Measurements from ENCODE around the gene CCSAP. TPM values are rescaled to one million over a fixed set of nuclear protein-coding genes. Genes with fewer than 3 reads are reported as not detected.

CCSAP gene
- total and polyA plus RNA-seq, 7 experiments from 2014 or later = 1.1 to 13.9 (median 12.6) TPM

DNA sequence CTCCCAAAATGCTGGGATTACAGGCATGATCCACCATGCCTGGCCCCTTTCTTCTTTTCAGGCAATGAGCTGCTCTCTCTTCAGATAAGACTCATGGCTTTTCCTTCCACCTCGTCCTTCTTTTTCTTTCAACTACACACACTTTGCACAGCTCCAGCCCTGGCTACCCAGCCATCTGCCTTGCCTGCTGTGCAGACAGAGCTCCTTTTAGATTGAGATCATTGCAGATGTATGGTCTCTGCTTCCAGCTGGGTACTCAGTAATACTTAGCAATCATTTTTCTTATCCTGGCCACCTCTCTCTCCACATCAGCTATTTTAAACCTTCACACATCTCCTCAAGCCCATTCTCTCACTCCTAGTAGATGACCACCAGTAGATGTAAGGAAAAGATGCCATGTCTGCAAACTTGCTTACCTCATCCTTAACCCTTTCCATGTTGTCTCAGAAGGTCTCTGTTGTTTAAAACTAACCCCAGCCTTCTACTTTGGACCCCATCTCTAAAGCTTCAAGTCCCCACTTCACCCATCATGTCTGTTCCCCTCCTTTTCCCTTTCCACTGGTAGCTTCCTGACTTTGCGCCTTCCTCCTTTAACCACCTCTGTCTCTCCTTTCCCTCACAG, 64.6 kb downstream of the CCSAP start:
- no peak for ATAC-seq
- Mint-ChIP-seq H3K9me3 (peaks cover 0 to 13% (median 0%) of the 10 kb centered on the region in 11 donors), H3K4me1 (peaks cover 26 to 62% (median 52%) of the 10 kb centered on the region in 7 donors), H3K4me3 (no peak overlapping the region), H3K27ac (no peak overlapping the region), H3K36me3 (peaks cover 0 to 30% (median 18%) of the 10 kb centered on the region in 5 donors), H3K27me3 (no peaks in the 10 kb centered on the region)
- Histone ChIP-seq H3K4me1 (ENCODE audit: control insufficient read depth in 2 of 2, insufficient read depth in 2 of 2, low read length in 2 of 2) (peaks cover 0 to 2% of the 10 kb centered on the region in 2 donors), H3K27ac (ENCODE audit: low read depth, low read length) (no peak overlapping the region), H3K4me3 (ENCODE audit: low read length) (no peak overlapping the region), H3K36me3 (ENCODE audit: control insufficient read depth in 2 of 3, insufficient read depth in 3 of 3, low read length in 3 of 3) (no peaks in the 10 kb centered on the region), H3K9me3 (ENCODE audit: control insufficient read depth in 2 of 3, low read length in 3 of 3) (no peaks in the 10 kb centered on the region), H3K27me3 (ENCODE audit: control insufficient read depth in 2 of 2, insufficient read depth in 2 of 2, low read length in 2 of 2) (no peaks in the 10 kb centered on the region)
- CTCF ChIA-PET = no interaction called here
- intact Hi-C loops (cut with micrococcal nuclease) = loop anchor here in 1 of 2 donors (10.0 kb wide), 2 partner anchors 1367 to 1967 kb away; partner anchors contain the start of genes COG2 and GNPAT
- no peak for DNase-seq
- POLR2A ChIA-PET = interaction anchor here (1.4 kb wide), 1 partner anchor 8 kb away, joined by 4 read pairs; no protein-coding TSS in a partner anchor

DNA sequence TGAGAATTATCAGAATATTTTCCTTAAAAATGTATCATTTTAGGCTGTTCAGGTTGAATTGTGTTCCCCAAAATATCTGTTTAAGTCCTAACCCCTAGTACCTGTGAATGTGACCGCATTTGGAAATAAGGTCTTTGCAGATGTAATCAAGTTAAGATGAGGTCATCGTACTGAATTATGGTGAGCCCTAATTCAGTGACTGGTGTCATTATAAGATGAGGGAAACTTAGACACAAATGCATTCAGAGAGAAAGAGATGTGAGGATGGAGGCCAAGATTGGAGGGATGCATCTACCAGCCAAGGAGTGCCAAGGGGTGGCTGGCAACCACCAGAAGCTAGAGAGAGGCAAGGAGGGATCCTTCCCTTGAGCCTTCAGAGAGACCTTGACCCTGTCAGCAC, 67.8 kb downstream of the CCSAP start:
- no peak overlapping the region for H3K27ac Mint-ChIP-seq
- Histone ChIP-seq H3K9me3 (ENCODE audit: control insufficient read depth in 2 of 3, low read length in 3 of 3) (no peaks in the 10 kb centered on the region), H3K4me1 (ENCODE audit: control insufficient read depth in 2 of 2, insufficient read depth in 2 of 2, low read length in 2 of 2) (peaks cover 13 to 17% of the 10 kb centered on the region in 2 donors), H3K36me3 (ENCODE audit: control insufficient read depth in 2 of 3, insufficient read depth in 3 of 3, low read length in 3 of 3) (no peaks in the 10 kb centered on the region), H3K27me3 (ENCODE audit: control insufficient read depth in 2 of 2, insufficient read depth in 2 of 2, low read length in 2 of 2) (no peaks in the 10 kb centered on the region), H3K4me3 (ENCODE audit: low read length) (no peak overlapping the region), H3K27ac (ENCODE audit: low read depth, low read length) (no peak overlapping the region)
- ChIA-PET POLR2A (interaction anchor here (0.9 to 1.4 kb wide), 2 partner anchors 8 to 68 kb away, joined by 3 to 5 read pairs; partner anchors contain the start of gene CCSAP), CTCF (interaction anchor here (1.0 kb wide), 1 partner anchor 540 kb away, joined by 3 read pairs; no protein-coding TSS in a partner anchor)
- no peak overlapping the region for H3K4me3 Mint-ChIP-seq
- no peak for DNase-seq
- intact Hi-C loops (cut with micrococcal nuclease) = loop anchor here in 1 of 2 donors (10.0 kb wide), 2 partner anchors 1370 to 1970 kb away; partner anchors contain the start of genes COG2 and GNPAT
- H3K27me3 Mint-ChIP-seq = no peaks in the 10 kb centered on the region
- H3K4me1 Mint-ChIP-seq = peaks cover 25 to 53% (median 41%) of the 10 kb centered on the region in 7 donors
- peaks cover 0 to 4% (median 0%) of the 10 kb centered on the region in 11 donors for H3K9me3 Mint-ChIP-seq
- H3K36me3 Mint-ChIP-seq = peaks cover 0 to 9% (median 0%) of the 10 kb centered on the region in 5 donors
- no peak for ATAC-seq

DNA sequence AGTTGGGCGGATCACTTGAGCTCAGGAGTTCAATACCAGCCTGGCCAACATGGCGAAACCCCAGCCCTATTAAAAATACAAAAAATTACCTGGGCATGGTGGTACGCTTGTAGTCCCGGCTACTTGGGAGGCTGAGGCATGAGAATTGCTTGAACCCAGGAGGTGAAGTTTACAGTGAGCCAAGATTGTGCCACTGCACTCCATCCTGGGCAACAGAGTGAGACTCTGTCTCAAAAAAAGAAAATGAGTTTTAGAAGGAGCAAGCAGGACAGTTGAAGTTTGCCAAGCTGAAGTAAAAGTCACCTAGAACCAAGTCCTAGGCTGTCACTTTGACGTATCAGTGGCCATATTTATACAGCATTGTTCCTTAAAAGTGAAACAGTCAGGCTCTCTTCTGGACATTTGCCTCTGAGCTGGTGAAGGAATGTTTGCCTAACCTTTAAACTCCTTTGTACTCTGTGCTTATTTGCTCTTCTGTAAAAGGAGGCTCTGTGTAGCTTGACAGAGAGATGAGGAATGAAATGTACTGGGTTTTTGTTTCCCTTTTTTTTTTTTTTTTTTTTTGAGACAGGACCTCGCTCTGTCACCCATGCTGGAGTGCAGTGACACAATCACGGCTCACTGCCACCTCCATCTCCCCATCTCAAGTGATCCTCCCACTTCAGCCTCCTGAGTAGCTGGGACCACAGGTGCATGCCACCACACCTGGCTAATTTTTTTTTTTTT, 69.2 kb downstream of the CCSAP start:
- Mint-ChIP-seq H3K27ac (no peak overlapping the region), H3K27me3 (no peaks in the 10 kb centered on the region), H3K36me3 (peaks cover 0 to 9% (median 0%) of the 10 kb centered on the region in 5 donors), H3K4me1 (peaks cover 25 to 49% (median 35%) of the 10 kb centered on the region in 7 donors), H3K9me3 (peaks cover 0 to 4% (median 0%) of the 10 kb centered on the region in 11 donors), H3K4me3 (peak overlapping the region in 1 of 10 donors; percentile 5)
- no peak overlapping the region for H3K4me3 ChIP-seq (ENCODE audit: low read length)
- ChIA-PET CTCF (no interaction called here), POLR2A (interaction anchor here (1.4 kb wide), 1 partner anchor 10 kb away, joined by 5 read pairs; no protein-coding TSS in a partner anchor)
- no peaks in the 10 kb centered on the region for H3K9me3 ChIP-seq (ENCODE audit: control insufficient read depth in 2 of 3, low read length in 3 of 3)
- no peak overlapping the region for H3K27ac ChIP-seq (ENCODE audit: low read depth, low read length)
- DNase-seq = no peak
- H3K36me3 ChIP-seq (ENCODE audit: control insufficient read depth in 2 of 3, insufficient read depth in 3 of 3, low read length in 3 of 3) = no peaks in the 10 kb centered on the region
- peaks cover 13 to 17% of the 10 kb centered on the region in 2 donors for H3K4me1 ChIP-seq (ENCODE audit: control insufficient read depth in 2 of 2, insufficient read depth in 2 of 2, low read length in 2 of 2)
- no peaks in the 10 kb centered on the region for H3K27me3 ChIP-seq (ENCODE audit: control insufficient read depth in 2 of 2, insufficient read depth in 2 of 2, low read length in 2 of 2)
- ATAC-seq = no peak
- intact Hi-C loops (cut with micrococcal nuclease) = loop anchor here (2.0 to 10.0 kb wide), 7 partner anchors 15 to 1971 kb away; partner anchors contain the start of genes TAF5L (in 2 of the 2), URB2 (in 2 of the 2), COG2 (in 1 of the 2) and GALNT2 (in 1 of the 2)

DNA sequence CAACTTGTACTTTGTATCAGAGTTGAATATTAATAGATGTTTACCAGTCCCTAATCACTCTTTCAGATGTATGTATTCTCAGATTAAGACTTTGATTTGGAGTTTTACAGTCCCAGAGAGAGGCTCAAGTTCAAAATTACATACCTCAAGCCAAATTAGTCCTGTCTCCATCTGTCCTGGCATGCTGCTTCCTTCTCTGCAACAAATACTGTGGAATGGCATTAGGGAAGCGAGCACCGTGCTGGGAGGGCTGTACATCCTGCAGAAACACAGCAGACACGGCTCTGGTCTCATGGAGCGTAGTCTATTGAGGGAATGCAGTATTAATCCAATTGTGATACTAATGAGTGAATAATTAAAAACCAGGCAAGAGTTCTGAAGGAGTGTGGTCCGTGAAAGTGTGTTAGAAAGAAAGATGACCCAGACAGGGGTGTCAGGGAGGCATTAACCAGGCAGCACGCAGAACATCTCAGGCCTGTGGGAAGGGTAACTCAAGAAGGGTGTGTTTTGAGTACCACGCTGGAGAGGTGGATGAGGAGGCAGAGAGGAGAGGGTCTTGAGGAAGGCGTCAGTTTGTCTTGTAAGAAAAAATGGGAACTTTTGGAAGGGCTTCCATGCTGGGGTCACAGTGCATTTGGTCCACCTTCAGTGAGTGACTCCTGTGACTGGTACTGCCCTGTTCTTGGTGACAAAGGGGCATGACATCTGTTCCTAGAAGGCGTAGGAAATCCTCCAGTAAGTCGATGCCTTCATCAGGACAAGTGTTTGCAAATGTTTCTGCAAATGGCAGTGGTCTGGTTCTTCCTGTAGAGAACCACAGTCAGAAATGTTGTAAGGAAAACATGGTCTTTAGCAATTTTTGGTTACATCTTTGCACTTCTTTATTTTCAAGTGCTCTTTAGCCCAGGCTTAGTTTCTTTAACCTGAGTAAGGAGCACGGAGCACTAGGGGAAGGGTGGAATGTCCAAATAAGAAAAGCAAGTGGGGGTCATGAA, 70.4 kb downstream of the CCSAP start:
- intact Hi-C loops (cut with micrococcal nuclease) = loop anchor here (2.0 to 10.0 kb wide), 7 partner anchors 14 to 1972 kb away; partner anchors contain the start of genes TAF5L (in 2 of the 2), URB2 (in 2 of the 2), COG2 (in 1 of the 2) and GALNT2 (in 1 of the 2)
- H3K27ac Mint-ChIP-seq = peak overlapping the region in 6 of 9 donors; percentile 19 to 91 (median 80)
- POLR2A ChIA-PET = no interaction called here
- peak overlapping the region; percentile 77 for H3K4me3 ChIP-seq (ENCODE audit: low read length)
- peaks cover 0 to 4% (median 0%) of the 10 kb centered on the region in 11 donors for H3K9me3 Mint-ChIP-seq
- peak overlapping the region; percentile 89 to 99 (median 94) for H3K4me3 Mint-ChIP-seq
- H3K36me3 ChIP-seq (ENCODE audit: control insufficient read depth in 2 of 3, insufficient read depth in 3 of 3, low read length in 3 of 3) = no peaks in the 10 kb centered on the region
- H3K4me1 ChIP-seq (ENCODE audit: control insufficient read depth in 2 of 2, insufficient read depth in 2 of 2, low read length in 2 of 2) = peaks cover 13 to 17% of the 10 kb centered on the region in 2 donors
- H3K36me3 Mint-ChIP-seq = peaks cover 0 to 12% (median 0%) of the 10 kb centered on the region in 5 donors
- no peaks in the 10 kb centered on the region for H3K27me3 Mint-ChIP-seq
- no peaks in the 10 kb centered on the region for H3K27me3 ChIP-seq (ENCODE audit: control insufficient read depth in 2 of 2, insufficient read depth in 2 of 2, low read length in 2 of 2)
- peaks cover 25 to 49% (median 35%) of the 10 kb centered on the region in 7 donors for H3K4me1 Mint-ChIP-seq
- CTCF ChIA-PET = no interaction called here
- H3K9me3 ChIP-seq (ENCODE audit: control insufficient read depth in 2 of 3, low read length in 3 of 3) = no peaks in the 10 kb centered on the region
- DNase-seq (no peak), ATAC-seq (no peak)
- H3K27ac ChIP-seq (ENCODE audit: low read depth, low read length) = no peak overlapping the region

DNA sequence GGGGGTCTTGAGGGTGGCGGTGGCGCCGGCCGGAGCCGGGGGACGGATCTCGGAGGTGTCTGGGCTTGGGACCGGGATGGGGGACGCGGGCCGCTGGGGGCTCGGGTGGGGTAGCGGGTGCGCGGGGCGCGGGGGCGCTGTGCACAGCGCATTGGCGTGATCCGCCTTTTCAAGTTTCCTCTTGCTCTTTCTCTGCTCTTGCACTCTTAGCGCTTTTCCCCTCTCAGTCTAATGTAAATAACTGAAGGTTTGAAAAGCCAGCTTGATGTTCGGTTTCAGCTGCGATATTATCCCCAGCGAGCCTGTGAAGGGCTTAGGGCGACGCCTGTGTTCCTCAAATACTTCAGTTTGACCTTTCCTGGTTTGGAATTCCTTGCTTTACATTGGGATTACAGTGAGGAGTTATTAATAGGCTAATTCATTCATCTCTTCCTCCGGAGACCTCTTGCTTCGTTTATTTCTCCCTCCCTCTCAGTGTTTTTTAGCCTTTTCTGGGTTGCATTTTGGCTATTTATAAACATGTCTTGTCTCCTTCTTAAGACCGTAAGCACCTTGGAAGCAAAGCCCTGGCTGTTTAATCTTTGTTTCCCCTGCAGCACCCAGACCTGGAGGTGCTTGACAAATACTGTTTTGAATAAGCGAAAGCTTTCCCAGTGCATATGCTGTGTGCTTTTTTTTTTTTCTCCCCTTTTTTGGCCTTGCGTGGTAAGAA, 71.2 kb downstream of the CCSAP start:
- ChIA-PET CTCF (no interaction called here), POLR2A (interaction anchor here (0.7 kb wide), 1 partner anchor 69 kb away, joined by 3 read pairs; no protein-coding TSS in a partner anchor)
- H3K4me3 ChIP-seq (ENCODE audit: low read length) = peak overlapping the region; percentile 77
- H3K27ac Mint-ChIP-seq = peak overlapping the region; percentile 76 to 95 (median 89)
- no peaks in the 10 kb centered on the region for H3K27me3 Mint-ChIP-seq
- H3K4me1 Mint-ChIP-seq = peaks cover 25 to 52% (median 35%) of the 10 kb centered on the region in 7 donors
- peaks cover 13 to 17% of the 10 kb centered on the region in 2 donors for H3K4me1 ChIP-seq (ENCODE audit: control insufficient read depth in 2 of 2, insufficient read depth in 2 of 2, low read length in 2 of 2)
- peaks cover 0 to 15% (median 0%) of the 10 kb centered on the region in 5 donors for H3K36me3 Mint-ChIP-seq
- peak in 5 of 9 donors; percentile 23 to 42 (median 30) for DNase-seq
- H3K27ac ChIP-seq (ENCODE audit: low read depth, low read length) = peak overlapping the region; percentile 62
- no peaks in the 10 kb centered on the region for H3K27me3 ChIP-seq (ENCODE audit: control insufficient read depth in 2 of 2, insufficient read depth in 2 of 2, low read length in 2 of 2)
- H3K36me3 ChIP-seq (ENCODE audit: control insufficient read depth in 2 of 3, insufficient read depth in 3 of 3, low read length in 3 of 3) = no peaks in the 10 kb centered on the region
- peak; percentile 68 for ATAC-seq
- peaks cover 0 to 9% (median 3%) of the 10 kb centered on the region in 11 donors for H3K9me3 Mint-ChIP-seq
- H3K9me3 ChIP-seq (ENCODE audit: control insufficient read depth in 2 of 3, low read length in 3 of 3) = no peaks in the 10 kb centered on the region
- H3K4me3 Mint-ChIP-seq = peak overlapping the region; percentile 89 to 99 (median 94)
- intact Hi-C loops (cut with micrococcal nuclease) = loop anchor here (1.0 to 10.0 kb wide), 12 partner anchors 13 to 1973 kb away; partner anchors contain the start of genes NUP133 (in 2 of the 2), TAF5L (in 2 of the 2), URB2 (in 2 of the 2) and CCSAP (in 1 of the 2)

Measured in naive thymus-derived CD4-positive, alpha-beta T cell (primary cell).